Smooth muscle cell (in vitro differentiated cells): ENCODE measurements around the gene CD302. TPM values are rescaled to one million over a fixed set of nuclear protein-coding genes. Genes with fewer than 3 reads are reported as not detected.

Experiments used
- DNase-seq: peaks from one replicate; lab custom pipeline; 2025; ENCODE audit not compliant: unreplicated experiment; lab: John Stamatoyannopoulos, UW
- H2AFZ ChIP-seq: fragments of 200-600 bp; sonication (generic); 2 replicates; pipeline ENCODE4 v1.6.0; 2016; ENCODE audit warnings: antibody characterized with exemption, low read depth, mild to moderate bottlenecking
- H3F3A ChIP-seq: fragments of 200-600 bp; sonication (generic); 2 replicates; pipeline ENCODE4 v1.6.0; 2017; ENCODE audit warnings: antibody characterized with exemption, low read depth
- H3K27ac ChIP-seq: fragments of 200-600 bp; sonication (generic); 2 replicates; pipeline ENCODE4 v1.5.1; 2016; ENCODE audit warnings: low read depth, mild to moderate bottlenecking
- H3K27me3 ChIP-seq: fragments of 200-600 bp; sonication (generic); 2 replicates; pipeline ENCODE4 v1.6.1; 2016; ENCODE audit warnings: low read depth, mild to moderate bottlenecking
- H3K36me3 ChIP-seq: fragments of 200-600 bp; sonication (generic); 2 replicates; pipeline ENCODE4 v1.5.1; 2016; ENCODE audit warnings: low read depth
- H3K4me1 ChIP-seq: fragments of 200-600 bp; sonication (generic); 2 replicates; pipeline ENCODE4 v1.5.1; 2016; ENCODE audit warnings: low read depth
- H3K4me2 ChIP-seq: fragments of 200-600 bp; sonication (generic); 2 replicates; pipeline ENCODE4 v1.6.0; 2016; ENCODE audit warnings: mild to moderate bottlenecking
- H3K4me3 ChIP-seq: fragments of 200-600 bp; sonication (generic); 2 replicates; pipeline ENCODE4 v1.5.1; 2016; ENCODE audit warnings: mild to moderate bottlenecking
- H3K79me2 ChIP-seq: fragments of 200-600 bp; sonication (generic); 2 replicates; pipeline ENCODE4 v1.6.0; 2016; ENCODE audit warnings: low read depth, mild to moderate bottlenecking
- H3K9ac ChIP-seq: fragments of 200-600 bp; sonication (generic); 2 replicates; pipeline ENCODE4 v1.6.0; 2016; ENCODE audit warnings: low read depth
- H3K9me3 ChIP-seq: fragments of 200-600 bp; sonication (generic); replicated peaks from 2 replicates; pipeline ENCODE4 v1.5.1; 2016; ENCODE audit warnings: low read depth
- H4K20me1 ChIP-seq: fragments of 200-600 bp; sonication (generic); 2 replicates; pipeline ENCODE4 v1.6.0; 2016; ENCODE audit warnings: low read depth
- WGBS: methylation state at CpG from one replicate; pipeline ENCODE4 v1.1.7; 2016; ENCODE audit warnings: low lambda C conversion rate; 5-methylcytosine and 5-hydroxymethylcytosine counted together
- polyA plus RNA-seq: library from polyadenylated mRNA; unstranded; fragments of >200 nt; fragmentation: Nextera tagmentation; extraction: Ambion mirVana; gene quantifications from 2 replicates; pipeline ENCODE4 v1.2.1, GENCODE V29; 2016
- total RNA-seq: library from RNA; depleted of rRNA; stranded (reverse); fragments of >200 nt; gene quantifications from 2 replicates; pipeline ENCODE4 v1.2.3, GENCODE V29; 2014
- TF ChIP-seq, protein P1 (sequence below): fragments of 200-600 bp; sonication (generic); IDR thresholded peaks from 2 replicates; pipeline ENCODE4 v1.5.1; 2017; ENCODE audit warnings: borderline replicate concordance, mild to moderate bottlenecking, antibody characterized with exemption; ENCODE audit not compliant: insufficient read depth, poor library complexity, severe bottlenecking

The CD302 gene
- total and polyA plus RNA-seq, 2 experiments from 2014 or later: 1.00 to 2.2 TPM

DNA sequence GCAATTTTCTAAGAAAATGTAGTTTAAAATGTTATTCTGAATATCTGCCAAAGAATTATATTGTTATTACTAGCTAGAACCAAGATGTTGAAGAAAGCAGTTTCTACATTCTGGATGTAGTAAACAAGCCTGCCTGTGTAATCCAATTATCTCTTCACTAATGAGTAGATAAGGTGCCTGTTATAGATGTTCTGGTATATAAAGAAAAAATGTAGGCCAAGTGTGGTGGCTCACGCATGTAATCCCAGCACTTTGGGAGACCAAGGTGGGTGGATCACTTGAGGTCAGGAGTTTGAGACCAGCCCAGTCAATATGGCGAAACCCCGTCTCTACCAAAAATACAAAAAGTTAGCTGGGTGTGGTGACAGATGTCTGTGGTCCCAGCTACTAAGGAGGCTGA is 28.9 kb downstream of the CD302 start:
- Histone ChIP-seq H3K27me3 (no peaks in the 10 kb centered on the region), H3K27ac (no peak overlapping the region), H3K9me3 (no peaks in the 10 kb centered on the region), H2AFZ (no peak overlapping the region), H3K4me2 (no peak overlapping the region), H3F3A (peaks cover 4% of the 10 kb centered on the region), H3K36me3 (peaks cover 12% of the 10 kb centered on the region), H3K4me3 (no peak overlapping the region), H4K20me1 (peaks cover 52% of the 10 kb centered on the region), H3K9ac (no peak overlapping the region), H3K4me1 (no peaks in the 10 kb centered on the region), H3K79me2 (peaks cover 5% of the 10 kb centered on the region)
- TF ChIP-seq, protein P1, sequence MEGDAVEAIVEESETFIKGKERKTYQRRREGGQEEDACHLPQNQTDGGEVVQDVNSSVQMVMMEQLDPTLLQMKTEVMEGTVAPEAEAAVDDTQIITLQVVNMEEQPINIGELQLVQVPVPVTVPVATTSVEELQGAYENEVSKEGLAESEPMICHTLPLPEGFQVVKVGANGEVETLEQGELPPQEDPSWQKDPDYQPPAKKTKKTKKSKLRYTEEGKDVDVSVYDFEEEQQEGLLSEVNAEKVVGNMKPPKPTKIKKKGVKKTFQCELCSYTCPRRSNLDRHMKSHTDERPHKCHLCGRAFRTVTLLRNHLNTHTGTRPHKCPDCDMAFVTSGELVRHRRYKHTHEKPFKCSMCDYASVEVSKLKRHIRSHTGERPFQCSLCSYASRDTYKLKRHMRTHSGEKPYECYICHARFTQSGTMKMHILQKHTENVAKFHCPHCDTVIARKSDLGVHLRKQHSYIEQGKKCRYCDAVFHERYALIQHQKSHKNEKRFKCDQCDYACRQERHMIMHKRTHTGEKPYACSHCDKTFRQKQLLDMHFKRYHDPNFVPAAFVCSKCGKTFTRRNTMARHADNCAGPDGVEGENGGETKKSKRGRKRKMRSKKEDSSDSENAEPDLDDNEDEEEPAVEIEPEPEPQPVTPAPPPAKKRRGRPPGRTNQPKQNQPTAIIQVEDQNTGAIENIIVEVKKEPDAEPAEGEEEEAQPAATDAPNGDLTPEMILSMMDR: no peak
- WGBS: 88% methylated on average over 3 of the region's 3 CpGs
- no peak for DNase-seq

DNA sequence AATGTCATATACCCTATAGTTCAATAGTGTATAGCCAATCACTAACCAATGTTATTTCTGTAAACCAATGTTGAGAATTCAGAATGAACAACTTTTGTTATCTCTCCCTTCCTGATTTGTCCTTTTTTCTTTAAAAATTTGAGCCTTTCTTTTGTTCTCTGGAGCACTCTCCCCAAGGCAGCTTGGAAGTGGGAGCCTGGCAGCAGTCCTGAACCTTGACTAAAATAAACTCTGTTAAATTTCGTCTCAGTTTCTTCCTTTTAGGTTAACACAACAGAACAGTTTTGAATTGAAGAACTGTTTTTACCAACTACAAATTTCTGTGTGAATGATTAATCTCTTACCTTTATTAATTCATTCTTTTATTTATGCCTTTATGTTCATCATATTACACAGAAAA is 35.9 kb downstream of the CD302 start:
- H4K20me1 ChIP-seq: peaks cover 98% of the 10 kb centered on the region
- H3K4me1 ChIP-seq: no peaks in the 10 kb centered on the region
- no peaks in the 10 kb centered on the region for H3K27me3 ChIP-seq
- H3K79me2 ChIP-seq: peaks cover 63% of the 10 kb centered on the region
- no peak overlapping the region for H3K9ac ChIP-seq
- H3K4me2 ChIP-seq: no peak overlapping the region
- no peak overlapping the region for H2AFZ ChIP-seq
- no peaks in the 10 kb centered on the region for H3F3A ChIP-seq
- no peak overlapping the region for H3K27ac ChIP-seq
- TF ChIP-seq, protein P1: no peak
- no peaks in the 10 kb centered on the region for H3K9me3 ChIP-seq
- no peak for DNase-seq
- peaks cover 38% of the 10 kb centered on the region for H3K36me3 ChIP-seq
- no peak overlapping the region for H3K4me3 ChIP-seq
- WGBS: 90% methylated on average over 1 of the region's 1 CpG

DNA sequence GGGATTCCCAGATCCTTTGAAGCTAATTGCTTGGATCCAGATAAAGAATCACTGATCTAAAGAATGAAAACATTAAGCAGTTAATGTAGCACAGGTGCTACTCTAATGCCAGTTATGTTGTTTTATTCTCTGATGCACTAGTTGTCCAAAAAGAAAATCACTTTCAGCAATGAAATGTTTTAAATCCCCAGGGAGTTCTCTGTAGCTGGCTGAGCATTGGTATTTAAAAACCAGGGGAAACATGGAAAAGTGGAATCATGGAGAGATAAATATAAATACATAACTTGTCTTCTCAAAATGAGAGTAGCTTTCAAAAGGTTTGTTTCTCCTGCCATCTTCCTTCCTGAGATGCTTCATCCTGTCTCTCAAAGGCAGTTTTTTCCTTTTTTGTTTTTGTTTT is 37.7 kb downstream of the CD302 start:
- H3K36me3 ChIP-seq: peaks cover 37% of the 10 kb centered on the region
- DNase-seq: no peak
- H3K27ac ChIP-seq: no peak overlapping the region

DNA sequence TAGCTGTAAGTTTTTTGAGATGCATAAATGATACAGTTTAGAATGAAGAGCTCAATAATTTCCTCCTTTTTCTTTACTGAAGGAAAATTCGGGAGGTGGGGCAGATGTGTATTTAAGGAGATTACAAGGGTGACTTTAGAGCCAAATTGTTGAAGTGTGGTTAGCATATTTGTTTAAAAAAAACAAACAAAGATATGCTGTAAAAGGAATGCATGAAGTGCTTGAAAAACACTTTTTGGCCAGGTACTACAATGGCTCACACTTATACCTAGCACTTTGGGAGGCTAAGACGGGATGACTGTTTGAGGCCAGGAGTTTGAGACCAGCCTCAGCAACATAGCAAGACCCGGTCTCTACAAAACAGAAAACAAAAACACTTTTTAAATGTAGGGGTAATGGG is 38.4 kb downstream of the CD302 start:
- Histone ChIP-seq H3K4me3 (no peak overlapping the region), H3K9ac (no peak overlapping the region), H3K79me2 (peaks cover 78% of the 10 kb centered on the region), H3K27ac (no peak overlapping the region), H3F3A (no peaks in the 10 kb centered on the region), H4K20me1 (peaks cover 98% of the 10 kb centered on the region), H3K36me3 (peaks cover 36% of the 10 kb centered on the region), H3K9me3 (no peaks in the 10 kb centered on the region), H3K4me2 (no peak overlapping the region), H3K27me3 (no peaks in the 10 kb centered on the region), H2AFZ (no peak overlapping the region), H3K4me1 (no peaks in the 10 kb centered on the region)
- TF ChIP-seq, protein P1: no peak
- no peak for DNase-seq
- 97% methylated on average over 3 of the region's 3 CpGs for WGBS

More for the DNA sequence above, 37.7 kb downstream of the CD302 start:
- no peaks in the 10 kb centered on the region for H3K4me1 ChIP-seq
- H2AFZ ChIP-seq: no peak overlapping the region
- peaks cover 72% of the 10 kb centered on the region for H3K79me2 ChIP-seq
- H3K4me2 ChIP-seq: no peak overlapping the region
- H3K9ac ChIP-seq: no peak overlapping the region
- TF ChIP-seq, protein P1: no peak
- H4K20me1 ChIP-seq: peaks cover 98% of the 10 kb centered on the region
- no peaks in the 10 kb centered on the region for H3F3A ChIP-seq
- no peak overlapping the region for H3K4me3 ChIP-seq
- H3K27me3 ChIP-seq: no peaks in the 10 kb centered on the region
- no peaks in the 10 kb centered on the region for H3K9me3 ChIP-seq
